ENCODE data around the gene DOCK2. TPM values are rescaled to one million over a fixed set of nuclear protein-coding genes. Genes with fewer than 3 reads are reported as not detected.

DOCK2 gene
- total and polyA plus RNA-seq, 2 of the 8 experiments (the other 6 are each of a cell fraction or from before 2014, with no cell fraction given): 3.9 to 5.7 TPM

DNA sequence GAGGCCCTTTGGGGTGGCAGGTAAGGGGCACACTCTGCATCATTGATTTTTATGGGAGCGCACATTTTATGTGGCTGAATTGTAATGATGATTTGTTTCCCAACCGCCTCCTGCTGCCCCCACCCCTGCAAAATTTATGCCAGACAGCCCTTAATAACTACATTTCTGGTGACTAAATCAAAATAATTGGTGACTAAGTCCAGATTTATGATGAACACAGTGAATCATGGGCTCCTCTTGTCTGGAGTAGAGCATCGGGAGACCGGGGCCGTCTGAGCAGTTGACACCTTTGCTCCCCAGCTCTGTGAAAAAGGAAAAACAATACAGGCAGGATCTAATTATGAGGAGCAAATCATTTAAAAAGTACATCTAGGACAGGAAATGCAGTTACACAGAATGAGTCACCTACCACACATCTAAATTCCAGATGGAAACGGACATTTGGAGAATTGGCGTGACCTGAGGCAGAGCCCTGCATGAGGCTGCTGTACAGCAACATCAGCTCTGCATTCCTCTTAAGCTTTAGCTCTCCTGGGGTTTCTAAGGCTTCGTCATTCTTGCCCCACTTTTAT is 58.9 kb downstream of the DOCK2 start:
- H3K4me3 ChIP-seq (ENCODE audit: extremely low read depth in 1 of 4, insufficient read depth in 2 of 4, low read depth in 3 of 4, low read length in 4 of 4): no peak overlapping the region
- no peak overlapping the region for H2BK12ac ChIP-seq (ENCODE audit: low read depth, low read length)
- no peak for DNase-seq (ENCODE audit: low read depth in 1 of 2, low spot score in 2 of 2)
- H3K4me1 ChIP-seq (replicated peaks in 1 of 4; ENCODE audit: control insufficient read depth in 3 of 4, insufficient read depth in 4 of 4, low read length in 3 of 4): no peaks in the 10 kb centered on the region
- no peak overlapping the region for H3K56ac ChIP-seq (replicated peaks; ENCODE audit: insufficient read length, low read depth, low read length)
- H3K36me3 ChIP-seq (ENCODE audit: control insufficient read depth in 2 of 4, insufficient read depth in 4 of 4, low read length in 3 of 4): no peaks in the 10 kb centered on the region
- H3K14ac ChIP-seq (ENCODE audit: insufficient read length): no peak overlapping the region
- H3K79me2 ChIP-seq (ENCODE audit: control insufficient read depth in 1 of 2, insufficient read depth in 2 of 2, low read length in 2 of 2): no peaks in the 10 kb centered on the region
- H3K9me3 ChIP-seq (ENCODE audit: insufficient read depth in 2 of 2, low read depth in 1 of 2, low read length in 1 of 2): no peaks in the 10 kb centered on the region; a peak in 1 of 4 replicates
- ChIA-PET POLR2A (ENCODE audit: partially characterized antibody) (no interaction called here), CTCF (ENCODE audit: partially characterized antibody) (interaction anchor here (1.0 to 1.9 kb wide), 5 partner anchors 155 to 520 kb away, joined by 3 to 8 read pairs (median 3); partner anchors contain the start of gene INSYN2B)
- no peak overlapping the region for H3K4me2 ChIP-seq (ENCODE audit: insufficient read depth in 1 of 2, low read depth in 2 of 2, low read length in 2 of 2)
- no peak overlapping the region for H4K5ac ChIP-seq (ENCODE audit: insufficient read length, low read depth, low read length)
- H2BK15ac ChIP-seq (ENCODE audit: low read length): no peak overlapping the region
- H4K8ac ChIP-seq (ENCODE audit: extremely low read depth, insufficient read depth, low read length): no peak overlapping the region
- FAIRE-seq: no peak
- 92% methylated on average over 8 of the region's 8 CpGs; no CpG with 5 or more reads in 1 of the 2 experiments for WGBS, 2 experiments (ENCODE audit: extremely low coverage in 1 of 2, insufficient coverage in 1 of 2, insufficient read length in 1 of 2, insufficient replicate concordance in 2 of 2, low coverage in 1 of 2, low lambda C conversion rate in 2 of 2, missing lambda C conversion rate in 1 of 2)
- H3K4ac ChIP-seq (replicated peaks; ENCODE audit: insufficient read length, low read depth, low read length): no peak overlapping the region
- no peak overlapping the region for H2AK5ac ChIP-seq (ENCODE audit: low read depth, low read length)
- peaks cover 3% of the 10 kb centered on the region; the same call in 1 of the 2 replicates for H3K23me2 ChIP-seq (ENCODE audit: low read depth, low read length)
- no peak overlapping the region for H4K91ac ChIP-seq (replicated peaks; ENCODE audit: insufficient read length, low read length)
- no peaks in the 10 kb centered on the region for H3K27me3 ChIP-seq (replicated peaks in 1 of 4; ENCODE audit: control insufficient read depth in 3 of 4, extremely low read depth in 1 of 4, insufficient read depth in 3 of 4, low read length in 3 of 4)
- no peak overlapping the region for H2BK20ac ChIP-seq (ENCODE audit: low read length)
- no peaks in the 10 kb centered on the region; the same call in 1 of the 2 replicates for H3K79me1 ChIP-seq (ENCODE audit: low read depth, low read length)
- H3K23ac ChIP-seq (ENCODE audit: insufficient read length): no peak overlapping the region
- no peak for TF ChIP-seq ZNF274 (IDR thresholded peaks at IDR 0.05; ENCODE audit: borderline replicate concordance, extremely low read depth, low read length)
- TF ChIP-seq, protein P1, sequence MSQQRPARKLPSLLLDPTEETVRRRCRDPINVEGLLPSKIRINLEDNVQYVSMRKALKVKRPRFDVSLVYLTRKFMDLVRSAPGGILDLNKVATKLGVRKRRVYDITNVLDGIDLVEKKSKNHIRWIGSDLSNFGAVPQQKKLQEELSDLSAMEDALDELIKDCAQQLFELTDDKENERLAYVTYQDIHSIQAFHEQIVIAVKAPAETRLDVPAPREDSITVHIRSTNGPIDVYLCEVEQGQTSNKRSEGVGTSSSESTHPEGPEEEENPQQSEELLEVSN (IDR thresholded peaks at IDR 0.05): no peak
- no peak for TF ChIP-seq RBBP5 (IDR thresholded peaks at IDR 0.05; ENCODE audit: borderline replicate concordance, low read depth, low read length)
- no peak for TF ChIP-seq JUN (IDR thresholded peaks at IDR 0.05; ENCODE audit: low read depth, low read length)
- TF ChIP-seq RXRA (IDR thresholded peaks at IDR 0.05; ENCODE audit: insufficient read depth, low read depth, low read length): no peak
- no peak for TF ChIP-seq RFX5 (IDR thresholded peaks at IDR 0.05; ENCODE audit: borderline replicate concordance, low read depth, low read length)
- TF ChIP-seq CREB1 (IDR thresholded peaks at IDR 0.05): no peak
- no peak for TF ChIP-seq TAF1 (IDR thresholded peaks at IDR 0.05; ENCODE audit: low read depth, low read length)
- no peak for TF ChIP-seq EP300 (IDR thresholded peaks at IDR 0.05; ENCODE audit: borderline replicate concordance in 1 of 2, low read depth in 2 of 2, low read length in 2 of 2)
- no peak for TF ChIP-seq HDAC6 (IDR thresholded peaks at IDR 0.05; ENCODE audit: low read depth, low read length)
- no peak for TF ChIP-seq SP2 (IDR thresholded peaks at IDR 0.05; ENCODE audit: low read length)
- no peak for TF ChIP-seq EZH2 (IDR thresholded peaks at IDR 0.05; ENCODE audit: low read depth, low read length, severe bottlenecking)
- H3K18ac ChIP-seq (ENCODE audit: extremely low read depth, low read length): no peak overlapping the region
- H2AFZ ChIP-seq (ENCODE audit: low read length): no peak overlapping the region
- no peak overlapping the region for H3K27ac ChIP-seq (ENCODE audit: low read depth, low read length)
- peaks cover 0 to 1% of the 10 kb centered on the region in 2 experiments for H4K20me1 ChIP-seq (replicated peaks in 1 of 2; ENCODE audit: control insufficient read depth in 1 of 2, insufficient read depth in 2 of 2, low read length in 2 of 2)
- no peak overlapping the region for H2BK5ac ChIP-seq (ENCODE audit: low read depth, low read length)
- H2BK120ac ChIP-seq (replicated peaks; ENCODE audit: low read depth, low read length): no peak overlapping the region
- H3K9ac ChIP-seq (replicated peaks in 1 of 4; ENCODE audit: extremely low read depth in 1 of 4, low read depth in 3 of 4, low read length in 3 of 4): no peak overlapping the region
